SU-DHL-6 (cell line): ENCODE measurements around the gene UBR7.
"Not testable (repeated sequence)": the region's sequence is repeated elsewhere in the genome, so short reads cannot be mapped to it uniquely, and the experiment has no call there.

Experiments used
- CTCF ChIP-seq: fragments of 200-600 bp; sonication (generic); IDR thresholded peaks from one replicate; pipeline ENCODE4 v1.5.1; 2017; ENCODE audit warnings: antibody characterized with exemption, mild to moderate bottlenecking, low read length, moderate library complexity; ENCODE audit not compliant: insufficient read depth, poor library complexity, severe bottlenecking
- EZH2phosphoT487 ChIP-seq: fragments of 200-600 bp; sonication (generic), shearing (Covaris generic); conservative IDR thresholded peaks from 2 replicates; pipeline ENCODE4 v1.6.1; 2018; ENCODE audit warnings: mild to moderate bottlenecking, antibody characterized with exemption, low read length, moderate library complexity, mixed read lengths

GRCh38 chr14:93174731-93175130, 32.3 kb upstream of the UBR7 start:
- not testable (repeated sequence) for TF ChIP-seq CTCF, EZH2phosphoT487
